Stimulated activated CD8-positive, alpha-beta memory T cell treated with anti-CD3 and anti-CD28 coated beads, Interleukin-12 subunit alpha, Interleukin-12 subunit beta, amount 100 ng/mL, for 24 hours (primary cell): ENCODE data around the gene FAM168B.
"Not testable (repeated sequence)": the region's sequence is repeated elsewhere in the genome, so short reads cannot be mapped to it uniquely, and the experiment has no call there.

Experiments
- DNase-seq: peaks from one replicate; pipeline ENCODE4 v3.0.0-alpha.2; 2020; ENCODE audit errors: extremely low read depth

The FAM168B gene, protein sequence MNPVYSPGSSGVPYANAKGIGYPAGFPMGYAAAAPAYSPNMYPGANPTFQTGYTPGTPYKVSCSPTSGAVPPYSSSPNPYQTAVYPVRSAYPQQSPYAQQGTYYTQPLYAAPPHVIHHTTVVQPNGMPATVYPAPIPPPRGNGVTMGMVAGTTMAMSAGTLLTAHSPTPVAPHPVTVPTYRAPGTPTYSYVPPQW

DNA sequence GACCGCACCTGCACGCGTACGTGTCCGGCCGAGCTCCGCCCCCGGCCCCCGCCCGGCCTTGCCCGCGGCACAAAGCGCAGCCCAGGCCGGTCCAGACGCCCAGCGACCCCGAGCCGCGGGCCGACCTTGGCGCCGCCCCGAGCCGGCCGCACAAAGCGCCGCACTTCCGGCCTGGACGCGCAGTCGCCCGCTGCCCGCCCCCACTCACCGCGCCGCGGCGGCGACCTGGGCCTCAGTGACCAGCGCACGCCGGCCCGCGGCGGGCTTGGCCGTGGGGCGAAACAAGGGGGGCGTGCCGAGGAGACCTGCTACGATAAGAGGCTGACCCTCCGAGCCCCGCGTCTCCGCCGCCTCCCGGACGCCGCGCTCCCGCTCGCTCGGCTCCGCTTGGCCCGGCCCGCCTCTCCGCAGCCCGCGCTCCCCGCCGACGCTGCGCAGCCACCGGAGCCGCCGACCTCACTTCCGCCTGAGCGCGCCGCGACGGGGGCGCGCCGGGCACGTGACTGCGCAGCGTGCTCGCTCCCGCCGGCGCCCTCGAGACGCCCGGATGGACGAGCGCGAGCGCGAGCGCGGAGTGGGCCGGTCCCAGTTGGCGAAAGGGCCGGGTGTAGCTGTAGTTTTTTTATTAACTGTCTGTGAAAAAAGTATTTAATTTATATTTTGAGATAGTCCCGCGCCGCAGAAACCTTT is at the start of gene FAM168B:
FAM168B (minus strand) TSS at position 455 of the 690 bp plus-strand sequence. CDS start 10,814 bp downstream, outside the sequence.
- DNase-seq = peak; percentile 67

DNA sequence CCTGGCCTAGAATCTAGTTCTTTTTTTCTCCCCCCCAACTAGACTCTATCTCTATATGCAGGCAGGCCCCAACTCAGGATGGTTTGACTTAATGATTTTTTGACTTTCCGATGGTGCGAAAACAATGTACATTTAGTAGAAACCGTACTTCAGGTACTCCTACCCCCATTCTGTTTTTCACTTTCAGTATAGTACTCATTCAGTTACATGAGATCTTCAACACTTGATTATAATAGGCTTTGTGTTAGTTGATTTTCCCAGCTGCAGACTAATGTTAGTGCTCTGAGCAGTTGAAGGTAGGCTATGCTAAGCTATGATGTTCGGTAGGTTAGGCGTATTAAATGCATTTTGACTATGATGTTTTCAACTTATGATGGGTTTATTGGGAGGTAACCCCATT is 49.6 kb upstream of the FAM168B start:
- no peak for DNase-seq

DNA sequence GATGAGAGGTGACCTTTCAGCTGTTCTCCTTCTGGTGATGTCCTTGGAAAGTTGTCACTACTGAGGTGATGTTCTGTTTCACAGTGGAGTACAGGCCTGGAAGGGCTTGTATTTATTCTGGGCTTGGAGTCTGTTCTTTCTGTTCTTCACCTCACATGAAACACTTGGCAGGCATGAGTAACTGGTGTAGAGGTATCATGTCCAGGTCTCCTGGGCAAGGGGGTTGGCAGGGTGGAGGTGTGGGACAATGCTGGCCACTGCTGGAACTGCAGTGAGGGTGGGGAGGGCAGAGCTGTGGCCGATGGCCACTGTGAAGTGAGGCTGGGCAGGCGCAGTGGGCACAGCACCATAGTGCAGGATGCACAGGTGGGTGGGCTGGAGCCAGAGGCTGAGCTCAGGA is 47.3 kb upstream of the FAM168B start:
- DNase-seq = no peak

DNA sequence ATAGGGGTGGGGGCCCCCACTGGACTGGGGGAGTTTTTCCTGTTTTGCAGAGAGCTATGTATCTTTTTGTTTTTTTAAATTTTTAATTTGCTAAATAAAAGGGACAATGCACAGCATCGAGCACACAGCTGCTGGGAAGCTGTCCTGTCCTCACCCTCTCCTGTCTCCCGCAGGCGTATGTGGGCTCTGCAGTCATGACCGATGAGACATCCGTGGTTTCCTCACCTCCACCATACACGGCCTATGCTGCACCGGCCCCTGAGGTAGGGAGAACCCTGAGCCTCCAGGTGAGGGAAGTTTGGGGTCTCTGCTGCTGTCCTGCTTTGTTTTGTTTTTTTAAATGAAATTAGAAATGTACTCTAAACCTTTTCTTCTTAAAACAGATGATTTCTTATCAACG is 39.5 kb upstream of the FAM168B start:
- DNase-seq = no peak

DNA sequence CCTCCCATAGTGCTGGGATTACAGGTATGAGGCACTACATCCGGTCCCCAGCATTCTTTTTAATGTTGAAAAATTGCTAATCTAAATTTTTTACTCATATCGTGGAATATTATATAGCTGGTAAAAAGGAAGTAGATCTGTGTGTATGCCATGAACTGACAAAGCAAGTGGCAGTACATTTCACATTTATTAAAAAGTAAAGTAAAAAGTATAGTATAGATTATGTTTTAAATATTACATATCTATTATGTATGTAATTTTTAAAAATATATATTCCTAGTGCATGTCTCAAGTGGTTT is 37.0 kb upstream of the FAM168B start:
- DNase-seq = no peak

DNA sequence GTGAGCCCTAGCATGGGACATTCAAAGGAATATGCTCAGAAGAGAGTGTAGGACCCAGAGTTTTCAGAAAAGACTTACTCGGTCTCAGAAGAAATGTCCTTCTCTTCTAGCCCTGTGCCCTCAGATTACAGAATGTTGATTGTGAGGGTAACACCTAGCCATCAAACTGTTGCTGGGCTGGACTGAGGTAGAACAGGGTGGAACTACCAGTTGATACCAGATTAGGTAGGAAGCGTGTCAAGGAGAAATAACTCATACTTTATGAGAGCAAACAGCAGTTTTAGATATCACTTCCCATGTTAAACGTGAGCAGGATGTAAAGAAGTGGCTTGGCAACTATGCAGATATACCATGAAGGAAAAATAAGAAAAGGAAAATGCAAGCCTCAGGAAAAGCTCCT is 34.7 kb upstream of the FAM168B start:
- DNase-seq = no peak

DNA sequence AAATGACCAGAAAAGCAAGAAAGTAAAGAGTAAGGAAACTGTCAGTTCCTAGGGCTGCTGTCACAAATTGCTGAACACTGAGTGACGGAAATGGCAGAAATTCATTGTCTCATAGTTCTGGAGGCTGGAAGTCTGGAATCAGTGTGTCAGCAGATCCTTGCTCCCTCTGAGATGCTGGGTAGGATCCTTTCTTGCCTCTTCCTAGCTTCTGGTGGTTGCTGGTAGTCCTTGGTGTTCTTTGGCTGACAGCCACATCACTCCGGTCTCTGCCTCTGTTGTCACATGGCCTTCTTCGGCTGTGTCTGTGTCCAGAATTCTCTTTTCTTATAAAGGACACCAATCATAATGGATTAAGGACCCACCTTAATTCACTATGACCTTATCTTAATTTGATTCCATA is 33.8 kb upstream of the FAM168B start:
- DNase-seq = no peak

DNA sequence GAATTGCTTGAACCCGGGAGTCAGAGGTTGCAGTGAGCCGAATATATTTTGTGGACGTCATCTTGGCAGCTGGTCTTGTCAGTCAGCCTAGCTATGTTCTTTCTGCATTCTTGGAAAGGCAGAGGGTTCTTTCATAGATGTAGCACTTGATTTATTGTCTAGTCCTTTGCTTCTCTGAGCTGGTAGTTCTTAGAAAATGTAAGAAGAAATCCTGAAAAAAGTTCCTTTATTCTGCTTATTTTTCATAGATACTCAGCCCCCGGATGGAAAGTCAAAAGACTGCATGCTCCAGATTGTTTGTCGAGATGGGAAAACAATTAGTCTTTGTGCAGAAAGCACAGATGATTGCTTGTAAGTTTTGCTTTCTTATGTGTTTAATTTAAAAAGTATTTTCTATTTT is 33.2 kb upstream of the FAM168B start:
- no peak for DNase-seq

DNA sequence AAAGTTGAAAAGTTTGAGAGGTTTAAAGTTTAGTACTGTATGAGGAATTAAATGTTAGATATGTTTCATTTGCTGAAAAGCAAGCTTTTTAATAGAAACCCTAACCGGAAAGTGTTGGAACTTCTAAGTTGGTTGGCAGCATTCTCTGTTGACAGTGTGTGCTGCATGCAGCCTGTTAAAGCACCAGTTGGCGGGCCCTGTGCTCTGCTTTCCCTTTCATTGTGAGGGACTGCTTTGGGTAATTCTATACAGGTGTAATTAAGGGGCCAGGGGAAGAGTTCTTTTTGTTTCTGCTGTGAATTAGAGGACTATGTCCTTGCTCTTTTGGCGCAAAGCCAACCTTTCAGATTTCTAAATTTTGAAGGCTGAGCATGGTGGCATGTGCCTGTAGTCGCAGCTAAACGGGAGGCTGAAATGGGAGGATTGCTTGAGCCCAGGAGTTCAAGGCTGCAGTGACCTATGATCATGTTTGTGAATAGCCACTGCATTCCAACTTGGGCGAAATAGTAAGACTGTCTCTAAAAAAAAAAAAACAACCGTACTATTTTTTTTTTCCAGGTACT is 32.0 kb upstream of the FAM168B start:
- DNase-seq = no peak

DNA sequence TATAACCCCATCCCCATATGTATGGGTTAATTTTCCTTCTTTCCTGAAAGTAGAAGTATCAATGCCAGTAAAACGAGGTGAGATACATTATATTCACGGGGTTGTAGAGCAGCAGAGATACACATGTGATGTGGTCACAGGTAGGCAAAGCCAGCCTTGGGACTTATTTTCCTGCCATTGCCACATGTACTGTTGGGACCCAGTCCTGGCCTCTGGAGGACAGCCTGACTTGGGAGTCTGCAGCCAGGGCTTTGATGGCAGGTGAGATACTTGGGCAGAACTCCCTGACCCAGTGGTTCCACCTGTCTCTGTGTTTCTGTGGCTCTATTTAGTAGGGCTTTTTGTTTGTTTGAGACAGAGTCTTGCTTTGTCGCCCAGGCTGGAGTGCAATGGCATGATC is 29.9 kb upstream of the FAM168B start:
- DNase-seq = no peak

DNA sequence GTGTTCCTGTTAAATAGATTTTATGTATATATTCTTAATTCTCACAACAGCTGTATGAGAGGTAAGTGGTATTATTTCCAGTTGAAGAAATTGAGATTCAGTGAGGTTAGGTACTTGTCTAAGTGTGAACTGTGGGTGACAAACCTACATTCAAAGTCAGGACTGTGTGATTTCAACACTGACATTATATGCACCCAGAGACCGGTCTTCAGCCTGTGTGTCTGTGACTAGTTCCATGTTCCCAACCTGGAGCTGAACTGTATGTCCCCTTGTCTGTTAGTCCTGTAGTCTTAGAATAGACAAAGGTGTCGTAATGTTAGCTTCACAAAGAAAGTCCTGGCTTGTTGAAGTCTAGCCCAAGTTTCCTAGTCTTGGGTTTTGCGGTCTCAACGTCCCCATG is 29.2 kb upstream of the FAM168B start:
- DNase-seq = no peak

DNA sequence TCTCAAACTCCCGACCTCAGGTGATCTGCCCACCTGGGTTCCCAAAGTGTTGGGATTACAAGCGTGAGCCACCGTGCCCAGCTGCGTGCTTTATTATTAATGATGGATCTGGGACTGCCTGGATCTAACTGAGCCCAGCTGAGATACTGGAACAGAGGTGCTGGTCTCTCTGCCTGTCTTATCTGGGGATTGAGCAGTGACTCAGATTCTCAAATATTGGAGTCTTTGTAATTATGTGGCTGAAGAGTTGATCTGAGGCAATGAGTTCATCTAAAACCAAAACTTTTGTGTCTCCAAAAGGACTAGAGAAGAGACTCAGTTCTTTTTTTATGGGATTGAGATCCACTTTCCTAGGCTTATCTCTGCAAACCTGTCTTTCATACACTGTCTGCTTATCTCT is 28.2 kb upstream of the FAM168B start:
- no peak for DNase-seq

DNA sequence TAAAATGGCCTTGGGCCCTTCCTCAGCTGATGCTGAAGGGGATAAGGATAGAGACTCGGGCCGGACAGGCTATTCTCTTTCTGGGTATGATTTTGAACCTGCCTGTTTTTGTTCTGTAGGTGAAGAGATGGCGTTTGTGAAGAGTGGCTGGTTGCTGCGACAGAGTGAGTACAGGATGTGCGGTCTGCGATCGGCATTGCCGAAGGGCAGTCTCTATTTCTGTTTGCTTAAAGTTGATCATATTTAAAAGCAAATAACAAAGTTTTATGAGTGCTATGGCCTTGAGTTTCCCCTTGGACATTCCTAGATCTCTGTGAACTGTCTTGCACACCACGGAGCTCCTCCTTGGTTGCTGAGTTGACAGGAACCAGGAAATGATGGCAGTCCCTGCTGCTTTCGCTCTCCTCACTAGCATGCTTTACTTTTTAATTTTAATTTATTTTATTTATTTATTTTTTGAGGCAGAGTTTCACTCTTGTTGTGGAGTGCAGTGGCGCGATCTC is 27.6 kb upstream of the FAM168B start:
- no peak for DNase-seq

DNA sequence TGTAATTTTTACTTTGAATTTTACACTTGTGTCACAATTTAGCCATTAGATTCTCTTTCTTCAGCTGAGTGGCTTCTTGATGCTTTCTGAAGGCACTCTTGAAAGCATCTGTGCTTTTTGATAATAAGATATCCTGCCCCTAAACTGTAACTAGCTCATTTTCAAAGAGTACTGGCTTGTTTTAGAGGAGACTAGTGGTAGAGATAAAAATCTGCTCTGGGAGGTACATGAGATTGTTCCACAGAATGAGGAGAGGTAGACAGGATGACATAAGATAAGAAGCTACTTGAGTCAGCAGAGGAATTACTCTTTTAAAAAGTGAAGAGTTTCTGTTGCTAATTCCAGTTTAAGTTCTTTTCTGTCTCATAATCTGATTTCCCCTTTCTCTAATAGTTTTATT is 22.5 kb upstream of the FAM168B start:
- no peak for DNase-seq

DNA sequence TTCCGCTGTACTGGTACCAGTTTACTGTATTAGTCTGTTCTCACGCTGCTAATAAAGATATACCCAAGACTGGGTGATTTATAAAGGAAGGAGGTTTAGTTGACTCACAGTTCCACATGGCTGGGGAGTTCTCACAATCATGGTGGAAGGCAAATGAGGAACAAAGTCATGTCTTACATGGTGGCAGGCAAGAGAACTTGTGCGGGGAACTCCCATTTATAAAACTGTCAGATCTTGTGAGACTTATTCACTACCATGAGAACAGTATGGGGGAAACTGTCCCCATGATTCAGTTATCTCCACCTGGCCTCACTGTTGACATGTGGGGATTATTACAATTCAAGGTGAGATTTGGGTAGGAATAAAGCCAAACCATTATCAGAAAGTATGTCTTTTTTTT is 21.7 kb upstream of the FAM168B start:
- DNase-seq = not testable (repeated sequence)

DNA sequence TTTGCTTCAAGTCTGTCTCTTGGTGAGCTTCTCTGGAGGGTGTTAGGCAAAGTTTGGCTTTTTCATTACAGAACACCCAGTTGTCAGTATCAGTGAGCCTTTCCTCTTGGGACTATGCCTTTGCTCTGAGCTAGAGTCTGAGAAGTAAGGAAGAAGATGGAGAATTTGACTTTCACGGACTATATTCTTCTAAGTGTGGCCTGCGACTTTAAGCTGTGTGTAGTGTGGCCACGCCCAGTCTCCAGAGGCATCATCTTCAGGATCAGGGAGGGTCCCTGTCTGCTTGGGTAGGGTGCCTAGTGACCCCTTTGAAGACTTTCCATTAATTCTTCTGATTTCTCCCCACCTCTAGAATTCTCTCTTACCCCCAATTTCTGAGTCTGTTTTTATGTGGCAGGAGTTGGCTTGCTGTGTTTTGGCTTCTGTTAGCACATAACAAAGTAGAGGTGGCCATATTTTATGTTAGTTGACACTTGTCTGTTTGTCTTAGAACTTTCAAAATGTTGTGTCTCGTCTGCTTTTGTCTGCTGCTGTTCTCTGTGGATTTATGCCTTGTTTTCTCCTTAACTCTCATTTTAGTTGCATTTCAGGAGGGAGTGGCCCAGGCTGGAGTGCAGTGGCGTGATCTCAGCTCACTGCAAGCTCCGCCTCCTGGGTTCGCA is 20.4 kb upstream of the FAM168B start:
- DNase-seq = no peak

DNA sequence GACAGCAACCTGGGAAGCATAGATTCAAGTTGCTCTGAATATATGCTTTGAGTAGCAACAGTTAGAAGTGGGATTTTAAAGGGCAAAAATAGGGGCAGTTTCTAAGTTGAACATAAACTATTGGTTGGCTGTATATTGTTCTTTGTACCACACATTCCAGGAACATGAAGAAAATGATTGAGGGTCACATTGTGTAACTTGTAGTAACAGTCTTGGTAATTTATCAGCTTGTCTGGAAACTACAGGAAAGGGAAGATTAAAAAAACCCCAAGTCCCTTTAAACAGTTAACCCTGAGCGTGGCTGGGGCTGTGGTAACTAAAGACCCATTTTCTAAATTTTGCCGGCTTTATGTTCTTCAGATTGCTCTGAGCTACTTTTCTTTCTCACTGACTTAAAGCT is 19.3 kb upstream of the FAM168B start:
- DNase-seq = no peak

DNA sequence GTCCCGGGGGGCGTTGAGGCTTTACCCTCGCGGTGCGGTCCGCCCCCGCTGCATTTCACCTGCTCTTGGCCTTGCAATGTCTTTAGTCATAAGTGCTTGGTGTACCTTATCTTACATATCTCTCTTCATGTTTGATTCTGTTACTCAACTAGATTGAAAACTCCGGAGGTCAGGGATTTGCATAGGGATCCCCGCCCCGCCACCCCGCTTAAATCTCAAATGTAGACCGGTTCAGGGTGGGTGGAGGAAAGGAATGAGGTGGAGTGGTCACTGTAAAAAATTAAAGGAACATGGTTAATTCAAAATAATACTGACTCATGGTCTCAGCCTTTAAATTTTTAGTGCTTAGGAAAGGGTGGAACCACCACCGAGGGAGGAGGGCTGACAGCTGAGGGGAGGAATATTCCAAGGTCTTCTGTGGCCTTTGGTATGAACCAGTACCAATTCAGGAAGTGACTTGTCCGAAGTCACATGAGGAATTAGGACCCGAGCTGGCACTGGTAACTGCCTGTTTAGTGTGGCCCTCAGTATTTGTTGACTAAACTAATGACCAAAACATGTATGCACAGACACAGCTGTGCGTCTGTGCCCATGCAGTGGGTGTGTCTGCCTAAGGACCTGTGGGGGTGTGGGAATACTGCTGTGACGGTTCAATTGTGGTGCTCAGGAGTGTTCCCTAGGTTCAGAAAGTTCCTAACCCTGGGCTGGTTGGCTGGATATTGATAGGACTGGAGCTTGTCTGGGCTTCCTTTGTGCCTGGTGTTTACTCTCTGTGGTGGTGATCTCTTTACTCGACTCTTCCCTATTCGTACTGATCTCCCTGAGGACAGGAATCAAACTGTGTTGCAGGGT is 12.9 kb upstream of the FAM168B start:
- DNase-seq = no peak

DNA sequence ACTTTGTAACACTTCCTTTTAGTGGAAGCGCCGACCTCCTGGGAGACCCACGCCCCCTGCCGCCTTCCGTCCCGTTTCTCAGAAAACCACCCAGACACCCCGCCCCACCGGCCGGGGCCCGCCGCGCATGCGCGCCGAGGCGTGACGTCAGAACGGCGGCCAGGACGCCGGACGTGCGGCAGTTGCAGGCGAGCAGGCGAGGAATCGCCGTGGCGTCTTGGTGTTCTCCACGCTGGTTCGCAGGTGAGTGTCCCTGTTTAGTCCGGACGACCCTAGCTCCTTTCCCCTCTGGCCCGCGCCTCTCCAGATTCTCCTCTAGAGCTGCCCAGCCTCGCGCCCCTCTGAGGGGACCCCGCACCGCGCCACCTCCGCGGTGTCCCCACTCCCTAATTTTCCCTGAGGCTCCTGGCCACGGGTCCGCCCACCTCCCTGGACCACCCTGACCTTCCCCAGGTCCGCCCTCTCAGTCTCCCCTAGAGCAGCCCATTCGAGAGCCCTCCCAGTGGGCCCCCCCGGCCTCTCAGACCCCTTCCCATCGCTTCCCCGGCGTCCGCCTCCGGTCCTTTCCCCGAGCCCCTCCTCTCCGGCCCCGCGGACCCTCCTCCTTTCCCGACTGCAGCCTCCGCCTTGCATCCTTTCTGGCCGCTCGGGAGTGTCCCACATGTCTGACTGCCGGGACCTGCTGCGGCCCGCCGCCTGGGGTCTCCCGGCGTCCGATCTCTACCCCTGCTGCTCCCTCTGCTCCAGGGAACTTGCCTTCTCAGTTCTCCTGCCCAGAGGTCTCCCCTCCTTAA is 12.1 kb upstream of the FAM168B start, which contains the start of gene PLEKHB2:
PLEKHB2 (plus strand) TSS at position 181 of the 794 bp plus-strand sequence. CDS start 15,606 bp downstream, outside the sequence.
- peak; percentile 82 for DNase-seq

DNA sequence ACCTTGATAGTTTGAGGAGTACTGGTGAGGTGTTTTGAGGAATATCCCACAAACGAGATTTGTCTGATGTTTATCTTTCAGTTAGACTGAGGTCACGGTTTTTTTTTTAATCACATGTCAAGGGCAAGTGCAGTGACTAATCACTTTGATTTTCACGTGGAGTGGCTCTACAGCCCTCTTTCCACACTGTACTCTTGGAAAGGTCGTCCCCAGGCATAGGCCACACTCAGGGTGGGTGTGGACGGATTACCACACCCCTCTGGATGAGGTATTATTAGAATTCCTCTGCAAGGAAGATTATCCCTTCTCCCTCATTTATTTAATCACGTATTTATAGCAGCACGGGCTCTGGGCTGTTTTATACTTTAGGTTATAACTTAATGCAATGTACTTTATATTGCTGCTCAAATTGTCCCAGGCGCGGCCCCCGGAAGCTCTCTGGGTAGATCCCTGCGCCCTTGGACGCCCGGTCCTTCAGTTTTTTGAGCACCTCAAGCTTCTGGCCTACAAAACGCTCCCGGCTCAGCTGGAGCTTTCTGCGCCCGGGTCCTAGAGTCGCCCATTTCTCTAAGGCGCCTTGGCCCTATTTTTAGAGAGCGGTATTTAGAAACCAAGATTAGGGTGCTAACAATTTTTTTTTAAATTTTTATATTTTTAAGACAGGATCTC is 11.4 kb upstream of the FAM168B start:
- DNase-seq = peak; percentile 21
